GM21737 (cell line): ENCODE measurements around the gene FGF2.
A peak's percentile ranks its signal among the peaks of the same experiment; 100 is the strongest.
"Not testable (repeated sequence)": the region's sequence is repeated elsewhere in the genome, so short reads cannot be mapped to it uniquely, and the experiment has no call there.

ENCODE experiments used
- ATAC-seq: cut with Tn5 transposase; IDR thresholded peaks from one replicate; pipeline ENCODE4 v1.9.1; 2021; ENCODE audit warnings: mild to moderate bottlenecking, moderate library complexity; ENCODE audit not compliant: unreplicated experiment

FGF2 gene

GRCh38 chr4:122812823-122813222 lies 13.8 kb upstream of the FGF2 start:
- ATAC-seq: not testable (repeated sequence)

GRCh38 chr4:122814426-122814825 lies 12.2 kb upstream of the FGF2 start:
- no peak for ATAC-seq

GRCh38 chr4:122815248-122815647 lies 11.4 kb upstream of the FGF2 start:
- no peak for ATAC-seq

- ATAC-seq: no peak
These were observed 10.2 kb upstream of the FGF2 start for GRCh38 chr4:122816476-122816875.

GRCh38 chr4:122819708-122820449 lies 6.8 kb upstream of the FGF2 start:
- ATAC-seq: no peak

GRCh38 chr4:122821092-122821491 lies 5.5 kb upstream of the FGF2 start:
- ATAC-seq: no peak

GRCh38 chr4:122822466-122822865 lies 4.2 kb upstream of the FGF2 start:
- no peak for ATAC-seq

GRCh38 chr4:122823476-122823875 lies 3.2 kb upstream of the FGF2 start:
- ATAC-seq: no peak

- no peak for ATAC-seq
These were observed 2.0 kb upstream of the FGF2 start for GRCh38 chr4:122824616-122825015.

GRCh38 chr4:122826079-122826527 lies 528 bp upstream of the FGF2 start:
- no peak for ATAC-seq

- peak; percentile 65 for ATAC-seq
These were observed 737 bp downstream of the FGF2 start for GRCh38 chr4:122827258-122827878.

- peak; percentile 86 for ATAC-seq
These were observed 1.4 kb downstream of the FGF2 start for GRCh38 chr4:122827879-122828601.

- no peak for ATAC-seq
These were observed 3.9 kb downstream of the FGF2 start for GRCh38 chr4:122830426-122831095.

- no peak for ATAC-seq
These were observed 5.0 kb downstream of the FGF2 start for GRCh38 chr4:122831515-122832196.

- ATAC-seq: no peak
These were observed 6.1 kb downstream of the FGF2 start for GRCh38 chr4:122832732-122833131.

- no peak for ATAC-seq
These were observed 7.4 kb downstream of the FGF2 start for GRCh38 chr4:122833999-122834398.

GRCh38 chr4:122836941-122837340 lies 10.3 kb downstream of the FGF2 start:
- ATAC-seq: no peak

GRCh38 chr4:122838034-122838433 lies 11.4 kb downstream of the FGF2 start:
- ATAC-seq: no peak

- no peak for ATAC-seq
These were observed 15.8 kb downstream of the FGF2 start for GRCh38 chr4:122842392-122842791.

GRCh38 chr4:122842984-122843531 lies 16.4 kb downstream of the FGF2 start:
- ATAC-seq: no peak
